ENCODE results near the gene ALKBH5.

GRCh38 chr17:18236494-18236893, 52.9 kb downstream of the ALKBH5 start:
- TF ChIP-seq ZNF184 (tag by site-specific recombination; IDR thresholded peaks at IDR 0.05) (no peak), PRDM1 (tag by site-specific recombination; IDR thresholded peaks at IDR 0.05) (no peak), ZNF660 (tag by site-specific recombination; IDR thresholded peaks at IDR 0.05) (no peak)
- TF ChIP-seq, protein P1, sequence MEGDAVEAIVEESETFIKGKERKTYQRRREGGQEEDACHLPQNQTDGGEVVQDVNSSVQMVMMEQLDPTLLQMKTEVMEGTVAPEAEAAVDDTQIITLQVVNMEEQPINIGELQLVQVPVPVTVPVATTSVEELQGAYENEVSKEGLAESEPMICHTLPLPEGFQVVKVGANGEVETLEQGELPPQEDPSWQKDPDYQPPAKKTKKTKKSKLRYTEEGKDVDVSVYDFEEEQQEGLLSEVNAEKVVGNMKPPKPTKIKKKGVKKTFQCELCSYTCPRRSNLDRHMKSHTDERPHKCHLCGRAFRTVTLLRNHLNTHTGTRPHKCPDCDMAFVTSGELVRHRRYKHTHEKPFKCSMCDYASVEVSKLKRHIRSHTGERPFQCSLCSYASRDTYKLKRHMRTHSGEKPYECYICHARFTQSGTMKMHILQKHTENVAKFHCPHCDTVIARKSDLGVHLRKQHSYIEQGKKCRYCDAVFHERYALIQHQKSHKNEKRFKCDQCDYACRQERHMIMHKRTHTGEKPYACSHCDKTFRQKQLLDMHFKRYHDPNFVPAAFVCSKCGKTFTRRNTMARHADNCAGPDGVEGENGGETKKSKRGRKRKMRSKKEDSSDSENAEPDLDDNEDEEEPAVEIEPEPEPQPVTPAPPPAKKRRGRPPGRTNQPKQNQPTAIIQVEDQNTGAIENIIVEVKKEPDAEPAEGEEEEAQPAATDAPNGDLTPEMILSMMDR (tag by site-specific recombination; IDR thresholded peaks at IDR 0.05), result no peak

Measured in HEK293 (cell line).